Peyer's patch (tissue), 4 donors: ENCODE results near the gene CACNG4.

Experiments
- CTCF ChIP-seq, 6 experiments: fragments of 450-650 bp in 4 of 6; fragments of 200-600 bp in 2 of 6; sonication (generic) in 1 of 6; IDR thresholded peaks; one replicate each; pipeline ENCODE4 v1.5.1; 2017 to 2019; ENCODE audit warnings: antibody characterized with exemption in 6 of 6, mild to moderate bottlenecking in 3 of 6, moderate library complexity in 1 of 6
- POLR2A ChIP-seq, 2 donors: fragments of 450-650 bp; IDR thresholded peaks; one replicate each; pipeline ENCODE4 v1.5.1; 2017; ENCODE audit warnings: antibody characterized with exemption in 2 of 2, mild to moderate bottlenecking in 2 of 2, moderate library complexity in 2 of 2

DNA sequence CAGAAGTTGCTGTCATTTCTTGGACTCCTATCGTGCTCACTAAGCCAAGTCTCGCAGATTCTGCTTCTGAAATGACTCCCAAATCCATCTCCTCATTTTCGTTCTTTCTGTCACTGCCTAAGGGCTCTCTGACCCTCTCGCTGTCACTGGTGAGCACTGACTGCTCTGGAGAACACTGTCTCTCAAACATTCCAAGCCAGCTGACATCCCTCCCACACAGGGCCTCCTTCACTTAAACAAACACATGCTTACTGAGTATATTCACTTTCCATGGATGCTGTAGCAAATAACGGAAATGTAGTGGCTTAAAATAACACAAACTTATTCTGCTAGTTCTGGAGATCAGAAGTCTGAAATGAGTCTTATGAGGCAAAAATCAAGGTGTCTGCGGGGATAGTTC, 98.6 kb downstream of the CACNG4 start:
- TF ChIP-seq CTCF (IDR thresholded peaks at IDR 0.05): no peak
- TF ChIP-seq POLR2A (IDR thresholded peaks at IDR 0.05): no peak
